Esophagus muscularis mucosa (tissue), 3 donors: ENCODE results near the gene SERPINB6.

Experiments used
- POLR2A ChIP-seq: fragments of 450-650 bp; IDR thresholded peaks from one replicate; pipeline ENCODE4 v1.6.1; 2017; ENCODE audit warnings: antibody characterized with exemption, moderate library complexity, mild to moderate bottlenecking, low read depth
- TF ChIP-seq, protein P1 (sequence below), 3 experiments: fragments of 200-600 bp in 2 of 3; fragments of 450-650 bp in 1 of 3; sonication (generic) in 2 of 3; IDR thresholded peaks; one replicate each; pipeline ENCODE4 v1.5.1; 2017 to 2019; ENCODE audit warnings: antibody characterized with exemption in 3 of 3, mild to moderate bottlenecking in 2 of 3, moderate library complexity in 1 of 3

DNA sequence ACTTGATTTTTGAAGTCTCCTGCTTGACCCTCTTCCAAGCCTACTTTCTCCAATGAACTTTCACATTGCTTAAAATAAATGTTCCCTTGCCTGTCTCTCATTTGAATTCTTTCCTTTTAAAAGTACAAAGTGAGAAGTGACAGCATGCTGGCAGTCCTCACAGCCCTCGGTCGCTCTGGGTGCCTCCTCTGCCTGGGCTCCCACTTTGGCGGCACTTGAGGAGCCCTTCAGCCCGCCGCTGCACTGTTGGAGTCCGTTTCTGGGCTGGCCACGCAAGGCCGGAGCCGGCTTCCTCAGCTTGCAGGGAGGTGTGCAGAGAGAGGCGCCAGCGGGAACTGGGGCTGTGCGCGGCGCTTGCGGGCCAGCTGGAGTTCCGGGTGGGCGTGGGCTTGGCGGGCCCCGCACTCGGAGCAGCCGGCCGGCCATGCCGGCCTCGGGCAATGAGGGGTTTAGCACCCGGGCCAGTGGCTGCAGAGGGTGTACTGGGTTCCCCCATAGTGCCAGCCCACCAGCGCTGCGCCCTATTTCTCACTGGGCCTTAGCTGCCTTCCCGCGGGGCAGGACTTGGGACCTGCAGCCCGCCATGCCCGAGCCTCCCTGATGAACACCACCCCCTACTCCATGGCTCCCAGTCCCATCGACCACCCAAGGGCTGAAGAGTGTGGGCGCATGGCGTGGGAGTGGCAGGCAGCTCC lies 31.9 kb downstream of the SERPINB6 start:
- no peak for TF ChIP-seq POLR2A
- TF ChIP-seq, protein P1, sequence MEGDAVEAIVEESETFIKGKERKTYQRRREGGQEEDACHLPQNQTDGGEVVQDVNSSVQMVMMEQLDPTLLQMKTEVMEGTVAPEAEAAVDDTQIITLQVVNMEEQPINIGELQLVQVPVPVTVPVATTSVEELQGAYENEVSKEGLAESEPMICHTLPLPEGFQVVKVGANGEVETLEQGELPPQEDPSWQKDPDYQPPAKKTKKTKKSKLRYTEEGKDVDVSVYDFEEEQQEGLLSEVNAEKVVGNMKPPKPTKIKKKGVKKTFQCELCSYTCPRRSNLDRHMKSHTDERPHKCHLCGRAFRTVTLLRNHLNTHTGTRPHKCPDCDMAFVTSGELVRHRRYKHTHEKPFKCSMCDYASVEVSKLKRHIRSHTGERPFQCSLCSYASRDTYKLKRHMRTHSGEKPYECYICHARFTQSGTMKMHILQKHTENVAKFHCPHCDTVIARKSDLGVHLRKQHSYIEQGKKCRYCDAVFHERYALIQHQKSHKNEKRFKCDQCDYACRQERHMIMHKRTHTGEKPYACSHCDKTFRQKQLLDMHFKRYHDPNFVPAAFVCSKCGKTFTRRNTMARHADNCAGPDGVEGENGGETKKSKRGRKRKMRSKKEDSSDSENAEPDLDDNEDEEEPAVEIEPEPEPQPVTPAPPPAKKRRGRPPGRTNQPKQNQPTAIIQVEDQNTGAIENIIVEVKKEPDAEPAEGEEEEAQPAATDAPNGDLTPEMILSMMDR (IDR thresholded peaks at IDR 0.05), result no peak
